Tibial nerve (tissue), 4 donors: ENCODE data around the gene CTNND2. TPM values are rescaled to one million over a fixed set of nuclear protein-coding genes. Genes with fewer than 3 reads are reported as not detected.

Experiments used
- DNase-seq, 2 donors: peaks; one replicate each; pipeline ENCODE4 v3.0.0-alpha.2; 2019; ENCODE audit warnings: low spot score in 2 of 2
- H3K27ac ChIP-seq, 4 donors: fragments of 200-600 bp; sonication (generic) in 3 of 4; one replicate each; pipeline ENCODE4 v1.5.1; 2017 to 2019; ENCODE audit warnings: mild to moderate bottlenecking in 1 of 4
- H3K27me3 ChIP-seq, 2 donors: fragments of 200-600 bp; sonication (generic) in 1 of 2; one replicate each; pipeline versions ENCODE4 v1.5.1 to v1.6.0; 2017 to 2019
- H3K36me3 ChIP-seq, 3 donors: fragments of 200-600 bp; sonication (generic); one replicate each; pipeline ENCODE4 v1.5.1; 2018 to 2019
- H3K4me1 ChIP-seq, 4 donors: fragments of 200-600 bp; sonication (generic) in 3 of 4; one replicate each; pipeline ENCODE4 v1.5.1; 2017 to 2019
- H3K4me3 ChIP-seq, 4 donors: fragments of 200-600 bp; sonication (generic) in 3 of 4; one replicate each; pipeline ENCODE4 v1.5.1; 2017 to 2019; ENCODE audit warnings: mild to moderate bottlenecking in 1 of 4, moderate library complexity in 1 of 4
- H3K9me3 ChIP-seq, 4 donors: fragments of 200-600 bp; sonication (generic) in 3 of 4; one replicate each; pipeline ENCODE4 v1.5.1; 2017 to 2019
- EP300 ChIP-seq, 2 donors: sonication (generic); formaldehyde crosslinking; IDR thresholded peaks; one replicate each; pipeline ENCODE4 v1.6.1; 2017; ENCODE audit warnings: antibody characterized with exemption in 2 of 2, mild to moderate bottlenecking in 1 of 2
- POLR2A ChIP-seq, 2 donors: fragments of 450-650 bp; IDR thresholded peaks; one replicate each; pipeline ENCODE4 v1.6.1; 2017; ENCODE audit warnings: antibody characterized with exemption in 2 of 2, mild to moderate bottlenecking in 2 of 2, moderate library complexity in 2 of 2
- WGBS, 2 donors: methylation state at CpG; one replicate each; pipeline ENCODE4 v1.1.5; 2018; 5-methylcytosine and 5-hydroxymethylcytosine counted together
- total RNA-seq, 4 donors: library from RNA; depleted of rRNA; stranded (reverse); fragments of >200 nt; gene quantifications; one replicate each; pipeline ENCODE4 v1.1.0, GENCODE V29; 2016
- TF ChIP-seq, protein P1 (sequence below), 5 experiments: fragments of 200-600 bp in 3 of 5; fragments of 450-650 bp in 2 of 5; sonication (generic) in 3 of 5; IDR thresholded peaks; one replicate each; pipeline ENCODE4 v1.5.1; 2016 to 2019; ENCODE audit warnings: antibody characterized with exemption in 5 of 5, mild to moderate bottlenecking in 3 of 5, moderate library complexity in 2 of 5

CTNND2 gene
- total RNA-seq, 4 donors from 2014 or later = 1.5 to 5.7 (median 2.5) TPM; not detected in 1

DNA sequence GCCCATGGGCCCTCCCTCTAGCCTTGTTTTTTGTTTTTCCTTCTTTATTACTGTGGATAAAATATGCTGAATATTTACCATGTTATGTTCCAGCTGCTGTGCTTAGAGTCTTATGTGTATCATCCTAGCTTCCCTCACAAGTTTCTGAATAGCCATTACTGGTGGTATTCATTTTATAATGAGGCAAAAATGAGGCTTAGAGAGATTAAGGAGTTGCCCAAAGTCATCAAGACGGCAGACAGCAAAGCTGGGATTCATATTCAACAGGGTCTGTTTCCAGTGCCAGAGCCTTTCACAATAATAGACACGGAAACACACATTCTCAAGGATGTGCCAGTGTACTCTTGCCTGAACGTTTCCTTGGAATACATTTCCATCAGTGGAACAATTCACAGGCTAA is 258.1 kb downstream of the CTNND2 start:
- H3K27me3 ChIP-seq = no peaks in the 10 kb centered on the region
- H3K36me3 ChIP-seq = no peaks in the 10 kb centered on the region
- WGBS, 2 donors = 49 to 55% methylated on average over 3 of the region's 3 CpGs
- no peak overlapping the region for H3K27ac ChIP-seq
- no peaks in the 10 kb centered on the region for H3K4me1 ChIP-seq
- H3K9me3 ChIP-seq = peaks cover 0 to 8% (median 0%) of the 10 kb centered on the region in 4 donors
- TF ChIP-seq POLR2A (IDR thresholded peaks at IDR 0.05) (no peak), EP300 (IDR thresholded peaks at IDR 0.05) (no peak)
- TF ChIP-seq, protein P1, sequence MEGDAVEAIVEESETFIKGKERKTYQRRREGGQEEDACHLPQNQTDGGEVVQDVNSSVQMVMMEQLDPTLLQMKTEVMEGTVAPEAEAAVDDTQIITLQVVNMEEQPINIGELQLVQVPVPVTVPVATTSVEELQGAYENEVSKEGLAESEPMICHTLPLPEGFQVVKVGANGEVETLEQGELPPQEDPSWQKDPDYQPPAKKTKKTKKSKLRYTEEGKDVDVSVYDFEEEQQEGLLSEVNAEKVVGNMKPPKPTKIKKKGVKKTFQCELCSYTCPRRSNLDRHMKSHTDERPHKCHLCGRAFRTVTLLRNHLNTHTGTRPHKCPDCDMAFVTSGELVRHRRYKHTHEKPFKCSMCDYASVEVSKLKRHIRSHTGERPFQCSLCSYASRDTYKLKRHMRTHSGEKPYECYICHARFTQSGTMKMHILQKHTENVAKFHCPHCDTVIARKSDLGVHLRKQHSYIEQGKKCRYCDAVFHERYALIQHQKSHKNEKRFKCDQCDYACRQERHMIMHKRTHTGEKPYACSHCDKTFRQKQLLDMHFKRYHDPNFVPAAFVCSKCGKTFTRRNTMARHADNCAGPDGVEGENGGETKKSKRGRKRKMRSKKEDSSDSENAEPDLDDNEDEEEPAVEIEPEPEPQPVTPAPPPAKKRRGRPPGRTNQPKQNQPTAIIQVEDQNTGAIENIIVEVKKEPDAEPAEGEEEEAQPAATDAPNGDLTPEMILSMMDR (IDR thresholded peaks at IDR 0.05) = no peak
- DNase-seq = no peak
- H3K4me3 ChIP-seq = no peak overlapping the region

DNA sequence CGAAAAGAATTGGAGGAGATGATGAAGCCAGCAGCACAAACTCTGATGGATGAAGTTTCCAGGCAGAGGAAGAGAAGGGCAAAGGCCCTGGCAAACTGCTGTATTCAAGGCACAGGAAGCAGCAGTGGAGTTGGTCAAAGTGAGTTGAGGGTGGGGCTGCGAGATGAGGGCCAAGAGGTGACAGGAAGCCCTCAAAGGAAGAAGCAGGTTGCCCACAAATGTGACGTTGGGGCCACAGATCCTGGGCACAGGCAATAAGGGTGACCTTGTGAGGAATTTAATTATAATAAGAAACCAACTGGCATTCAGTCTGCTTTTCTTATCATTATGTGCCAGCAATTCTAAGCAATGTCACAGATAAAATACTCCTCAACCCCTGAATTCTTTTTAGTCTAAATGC is 261.8 kb downstream of the CTNND2 start:
- DNase-seq = no peak
- 51 to 55% methylated on average over 3 of the region's 3 CpGs for WGBS, 2 donors
- TF ChIP-seq, protein P1 (IDR thresholded peaks at IDR 0.05) = no peak
- TF ChIP-seq EP300 (IDR thresholded peaks at IDR 0.05) (no peak), POLR2A (IDR thresholded peaks at IDR 0.05) (no peak)
- Histone ChIP-seq H3K9me3 (no peaks in the 10 kb centered on the region), H3K4me1 (no peaks in the 10 kb centered on the region), H3K27me3 (no peaks in the 10 kb centered on the region), H3K36me3 (no peaks in the 10 kb centered on the region), H3K4me3 (no peak overlapping the region), H3K27ac (no peak overlapping the region)

DNA sequence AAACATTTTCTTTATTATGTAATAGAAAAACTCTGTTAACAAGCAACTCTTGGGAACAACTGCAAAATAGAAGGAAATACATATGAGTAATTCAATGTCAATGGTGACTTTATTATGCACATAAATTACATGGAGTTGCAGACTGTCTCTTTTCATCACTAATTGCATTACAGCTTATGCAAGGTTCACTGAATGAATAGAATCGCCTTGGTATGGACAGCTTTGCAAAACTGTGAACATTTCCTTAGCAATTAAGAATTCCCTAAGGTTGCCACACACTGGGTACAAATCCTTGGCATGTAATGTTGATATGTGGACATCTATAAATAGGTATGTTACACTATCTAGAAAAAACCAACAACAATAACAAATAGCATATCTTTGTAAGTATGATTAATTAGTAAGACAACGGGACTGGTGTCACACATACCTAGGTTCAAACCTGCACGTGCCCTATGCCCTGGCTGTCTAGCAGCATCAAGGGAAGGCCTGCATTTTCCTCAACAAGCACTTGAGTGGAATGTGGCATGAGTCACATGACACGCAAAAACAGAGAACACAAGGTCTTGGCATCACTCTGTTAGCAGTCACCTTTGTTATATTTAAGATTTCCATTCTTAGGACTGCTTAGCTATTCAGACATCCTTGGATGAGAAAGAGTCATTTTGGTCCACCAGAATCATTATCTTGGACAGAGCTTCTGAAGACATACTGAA is 263.9 kb downstream of the CTNND2 start:
- Histone ChIP-seq H3K9me3 (no peaks in the 10 kb centered on the region), H3K36me3 (no peaks in the 10 kb centered on the region), H3K27me3 (no peaks in the 10 kb centered on the region), H3K4me3 (no peak overlapping the region), H3K27ac (no peak overlapping the region), H3K4me1 (no peaks in the 10 kb centered on the region)
- TF ChIP-seq, protein P1 (IDR thresholded peaks at IDR 0.05) = no peak
- TF ChIP-seq EP300 (IDR thresholded peaks at IDR 0.05) = no peak
- no peak for TF ChIP-seq POLR2A (IDR thresholded peaks at IDR 0.05)
- WGBS, 2 donors = 82 to 85% methylated on average over 4 of the region's 4 CpGs
- DNase-seq = no peak

DNA sequence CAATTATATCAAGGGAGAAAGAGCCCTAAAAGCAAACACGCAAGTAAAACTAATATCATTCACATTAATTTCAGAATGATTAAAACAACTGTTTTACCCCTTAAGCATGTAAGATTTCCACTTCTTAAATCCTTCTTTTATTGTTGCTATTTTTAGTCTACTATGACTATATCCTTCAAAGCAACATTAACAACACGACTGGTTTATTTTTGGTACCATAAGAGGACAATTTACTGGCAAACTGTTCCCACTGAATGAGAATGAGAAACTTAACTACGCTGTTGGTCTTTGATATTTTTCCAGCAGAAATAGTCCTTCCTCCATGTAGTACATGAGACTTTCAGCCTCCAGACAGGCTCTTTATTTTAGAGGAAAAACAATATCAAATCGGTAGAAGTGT is 281.5 kb downstream of the CTNND2 start:
- Histone ChIP-seq H3K27me3 (no peaks in the 10 kb centered on the region), H3K27ac (no peak overlapping the region), H3K4me1 (no peaks in the 10 kb centered on the region), H3K4me3 (no peak overlapping the region), H3K36me3 (no peaks in the 10 kb centered on the region), H3K9me3 (no peaks in the 10 kb centered on the region)
- WGBS, 2 donors = 81 to 89% methylated on average over 4 of the region's 4 CpGs
- no peak for DNase-seq
- TF ChIP-seq POLR2A (IDR thresholded peaks at IDR 0.05) = no peak
- TF ChIP-seq, protein P1 (IDR thresholded peaks at IDR 0.05) = no peak
- no peak for TF ChIP-seq EP300 (IDR thresholded peaks at IDR 0.05)

DNA sequence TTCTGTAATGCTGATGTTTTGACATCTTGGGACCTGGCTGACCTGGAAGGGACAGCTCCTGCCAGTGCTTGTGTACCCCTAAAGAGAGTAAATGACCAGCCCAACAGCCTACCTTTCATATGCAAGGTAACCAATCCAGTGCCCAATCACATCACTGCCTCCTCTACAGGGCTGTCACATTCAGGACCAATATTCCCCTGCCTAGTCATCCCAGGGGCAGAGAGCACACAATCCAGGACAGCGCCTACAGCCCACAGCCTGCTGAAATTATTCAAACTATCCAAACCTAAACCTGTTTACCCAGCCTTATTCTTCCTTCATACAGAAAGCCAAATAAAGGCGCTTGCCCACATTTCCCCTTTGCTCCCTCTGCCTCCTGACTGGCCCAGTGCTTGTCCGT is 284.1 kb downstream of the CTNND2 start:
- no peaks in the 10 kb centered on the region for H3K4me1 ChIP-seq
- TF ChIP-seq EP300 (IDR thresholded peaks at IDR 0.05) (no peak), POLR2A (IDR thresholded peaks at IDR 0.05) (no peak)
- TF ChIP-seq, protein P1 (IDR thresholded peaks at IDR 0.05) = no peak
- 83 to 85% methylated on average over 3 of the region's 3 CpGs for WGBS, 2 donors
- no peak for DNase-seq
- H3K27me3 ChIP-seq = no peaks in the 10 kb centered on the region
- no peaks in the 10 kb centered on the region for H3K9me3 ChIP-seq
- H3K36me3 ChIP-seq = no peaks in the 10 kb centered on the region
- no peak overlapping the region for H3K27ac ChIP-seq
- H3K4me3 ChIP-seq = no peak overlapping the region
